B cell (primary cell): ENCODE data around the gene PTPRU. TPM values are rescaled to one million over a fixed set of nuclear protein-coding genes. Genes with fewer than 3 reads are reported as not detected.

ENCODE experiments used
- ATAC-seq: fragments of 200-7000 bp; cut with Tn5 transposase; one replicate; pipeline ENCODE4 v1.10.0; 2021; ENCODE audit warnings: low read depth, mild to moderate bottlenecking, moderate number of reproducible peaks, moderate library complexity
- CTCF ChIA-PET: fragments of 350-600 bp; sonication (Branson Sonifier 250); formaldehyde crosslinking; loops from one replicate; lab custom pipeline; 2021; ENCODE audit warnings: antibody characterized with exemption, inconsistent platforms; lab: Charles Lee
- POLR2A ChIA-PET: fragments of 350-600 bp; sonication (Branson Sonifier 250); formaldehyde crosslinking; loops from one replicate; lab custom pipeline; 2021; ENCODE audit warnings: antibody characterized with exemption; lab: Charles Lee
- DNase-seq: peaks from one replicate; pipeline ENCODE4 v3.0.0; 2013
- H2AFZ ChIP-seq: 2 replicates; pipeline ENCODE4 v1.6.1; 2012; ENCODE audit warnings: mild to moderate bottlenecking, low read depth, low read length; ENCODE audit not compliant: insufficient read depth, poor library complexity, severe bottlenecking
- H3K27ac ChIP-seq, 2 donors: 1 replicate in 1 of 2; 2 replicates in 1 of 2; pipeline ENCODE4 v1.5.1; 2012 to 2013; ENCODE audit warnings: low read length in 2 of 2, mild to moderate bottlenecking in 2 of 2, moderate library complexity in 1 of 2
- H3K27me3 ChIP-seq, 4 experiments: fragments of 200-600 bp in 1 of 4; sonication (generic) in 1 of 4; replicated peaks in 1 of 4; 1 replicate in 2 of 4; 2 replicates in 2 of 4; pipeline versions ENCODE4 v1.6.1 to v1.7.0; 2013 to 2016; ENCODE audit warnings: low read length in 3 of 4, mild to moderate bottlenecking in 2 of 4, mixed read lengths in 1 of 4, moderate library complexity in 1 of 4; ENCODE audit not compliant: insufficient read depth in 4 of 4, control insufficient read depth in 3 of 4; ENCODE audit errors: control extremely low read depth in 1 of 4
- H3K36me3 ChIP-seq, 2 experiments: replicated peaks in 1 of 2; 1 replicate in 1 of 2; 2 replicates in 1 of 2; pipeline versions ENCODE4 v1.6.1 to v1.7.1; 2013; ENCODE audit warnings: low read length in 1 of 2; ENCODE audit not compliant: insufficient read depth in 2 of 2, control insufficient read depth in 1 of 2; ENCODE audit errors: control extremely low read depth in 1 of 2, extremely low read depth in 1 of 2
- H3K4me1 ChIP-seq, 2 donors: fragments of 200-600 bp in 1 of 2; sonication (generic) in 1 of 2; 1 replicate in 1 of 2; 2 replicates in 1 of 2; pipeline versions ENCODE4 v1.5.1 to v1.6.1; 2013 to 2017; ENCODE audit warnings: low read length in 2 of 2; ENCODE audit not compliant: control insufficient read depth in 2 of 2, insufficient read depth in 2 of 2
- H3K4me2 ChIP-seq: replicated peaks from 2 replicates; pipeline ENCODE3; 2012; ENCODE audit warnings: mild to moderate bottlenecking, low read depth, low read length; ENCODE audit not compliant: poor library complexity, severe bottlenecking
- H3K4me3 ChIP-seq, 5 experiments: fragments of 200-600 bp in 1 of 5; sonication (generic) in 1 of 5; 1 replicate in 3 of 5; 2 replicates in 2 of 5; pipeline versions ENCODE4 v1.5.1 to v1.7.0; 2011 to 2016; ENCODE audit warnings: low read length in 4 of 5, mild to moderate bottlenecking in 4 of 5, low read depth in 2 of 5, control low read depth in 1 of 5, moderate library complexity in 1 of 5; ENCODE audit not compliant: insufficient read depth in 1 of 5; ENCODE audit errors: control extremely low read depth in 1 of 5, extremely low read depth in 1 of 5
- H3K79me2 ChIP-seq: fragments of 200-600 bp; sonication (generic); one replicate; pipeline ENCODE4 v1.6.0; 2016; ENCODE audit warnings: low read length; ENCODE audit not compliant: control insufficient read depth, insufficient read depth
- H3K9ac ChIP-seq: fragments of 200-600 bp; sonication (generic); 2 replicates; pipeline ENCODE4 v1.6.1; 2017; ENCODE audit warnings: mild to moderate bottlenecking, low read length, moderate library complexity
- H3K9me3 ChIP-seq, 3 donors: one replicate each; pipeline versions ENCODE4 v1.6.1 to v1.7.1; 2013; ENCODE audit warnings: low read length in 2 of 3; ENCODE audit not compliant: control insufficient read depth in 2 of 3, insufficient read depth in 1 of 3; ENCODE audit errors: control extremely low read depth in 1 of 3
- H4K20me1 ChIP-seq: 2 replicates; pipeline ENCODE4 v1.6.0; 2012; ENCODE audit warnings: mild to moderate bottlenecking, low read length; ENCODE audit not compliant: insufficient read depth, control insufficient read depth, poor library complexity, severe bottlenecking
- H3K27ac Mint-ChIP-seq: one replicate; pipeline ENCODE4 v1.8.0; 2021; ENCODE audit warnings: mixed read lengths
- H3K27me3 Mint-ChIP-seq: one replicate; pipeline ENCODE4 v1.8.0; 2021; ENCODE audit warnings: mixed read lengths
- H3K4me1 Mint-ChIP-seq: one replicate; pipeline ENCODE4 v1.8.0; 2021; ENCODE audit warnings: mixed read lengths
- H3K4me3 Mint-ChIP-seq: one replicate; pipeline ENCODE4 v1.8.0; 2021; ENCODE audit warnings: mixed read lengths
- H3K9me3 Mint-ChIP-seq: one replicate; pipeline ENCODE4 v1.8.0; 2022; ENCODE audit warnings: mixed read lengths; ENCODE audit not compliant: insufficient read depth
- EZH2 ChIP-seq: IDR thresholded peaks from 2 replicates; pipeline ENCODE4 v1.6.1; 2012; ENCODE audit warnings: borderline replicate concordance, low read depth, mild to moderate bottlenecking, moderate library complexity, low read length; ENCODE audit not compliant: insufficient read depth, poor library complexity, severe bottlenecking
- WGBS: methylation state at CpG from one replicate; pipeline ENCODE4 v1.1.5; 2013; ENCODE audit warnings: missing lambda C conversion rate; ENCODE audit not compliant: insufficient coverage; 5-methylcytosine and 5-hydroxymethylcytosine counted together
- intact Hi-C: fragments of 100-400 bp; cut with micrococcal nuclease; formaldehyde crosslinking; loops from one replicate; pipeline ENCODE4 v1.10.0; 2022
- polyA plus RNA-seq: library from polyadenylated mRNA; depleted of rRNA; stranded (reverse); fragments of >200 nt; gene quantifications from 2 replicates; pipeline ENCODE4 v1.2.3, GENCODE V29; 2012
- total RNA-seq, 2 donors: library from RNA; stranded (reverse); fragments of 120-200 nt in 1 of 2; gene quantifications; 1 replicate in 1 of 2; 2 replicates in 1 of 2; pipeline versions ENCODE4 v1.2.3 to v1.2.4, GENCODE V29; 2013 to 2022
- TF ChIP-seq, protein P1 (sequence below): fragments of 200-600 bp; IDR thresholded peaks from one replicate; pipeline ENCODE4 v1.8.0; 2022; ENCODE audit warnings: antibody characterized with exemption, mild to moderate bottlenecking

PTPRU gene
- total and polyA plus RNA-seq, 2 donors (not counting 1 experiment from before 2014, with no cell fraction given), result 0.10 to 0.25 TPM

DNA sequence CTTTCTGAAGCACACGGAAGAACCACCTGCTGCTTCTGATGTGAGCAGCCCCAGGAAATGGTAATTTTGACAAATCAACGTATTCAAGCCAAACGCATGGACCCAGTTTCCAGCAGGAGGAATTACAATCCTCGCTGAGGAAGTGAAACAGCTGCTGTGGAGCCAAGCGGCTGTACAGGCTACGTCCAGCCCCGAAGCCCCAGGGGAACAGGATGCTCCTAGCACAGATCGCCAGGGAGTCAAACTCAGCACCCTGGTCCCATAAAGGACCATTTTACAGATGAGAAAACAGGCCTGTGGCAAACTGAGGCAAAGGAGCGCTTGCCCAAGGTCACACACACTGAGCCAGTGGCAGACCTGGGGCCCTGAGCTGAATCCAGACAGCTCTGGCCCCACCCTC, 108.0 kb downstream of the PTPRU start:
- Histone ChIP-seq H3K9ac (no peak overlapping the region), H3K79me2 (no peaks in the 10 kb centered on the region), H3K27me3 (peaks cover 0 to 13% (median 0%) of the 10 kb centered on the region in 4 experiments), H3K4me1 (no peaks in the 10 kb centered on the region), H3K4me2 (no peak overlapping the region), H4K20me1 (no peaks in the 10 kb centered on the region), H3K27ac (no peak overlapping the region), H3K4me3 (no peak overlapping the region), H3K9me3 (no peaks in the 10 kb centered on the region), H2AFZ (no peak overlapping the region), H3K36me3 (no peaks in the 10 kb centered on the region)
- ATAC-seq (no peak), DNase-seq (no peak)
- peaks cover 48% of the 10 kb centered on the region for H3K27me3 Mint-ChIP-seq
- POLR2A ChIA-PET, result no interaction called here
- intact Hi-C loops, result no loop called here
- no peak overlapping the region for H3K4me3 Mint-ChIP-seq
- no peaks in the 10 kb centered on the region for H3K4me1 Mint-ChIP-seq
- CTCF ChIA-PET, result no interaction called here
- no peak overlapping the region for H3K27ac Mint-ChIP-seq
- WGBS, result 44% methylated on average over 8 of the region's 9 CpGs
- TF ChIP-seq, protein P1, sequence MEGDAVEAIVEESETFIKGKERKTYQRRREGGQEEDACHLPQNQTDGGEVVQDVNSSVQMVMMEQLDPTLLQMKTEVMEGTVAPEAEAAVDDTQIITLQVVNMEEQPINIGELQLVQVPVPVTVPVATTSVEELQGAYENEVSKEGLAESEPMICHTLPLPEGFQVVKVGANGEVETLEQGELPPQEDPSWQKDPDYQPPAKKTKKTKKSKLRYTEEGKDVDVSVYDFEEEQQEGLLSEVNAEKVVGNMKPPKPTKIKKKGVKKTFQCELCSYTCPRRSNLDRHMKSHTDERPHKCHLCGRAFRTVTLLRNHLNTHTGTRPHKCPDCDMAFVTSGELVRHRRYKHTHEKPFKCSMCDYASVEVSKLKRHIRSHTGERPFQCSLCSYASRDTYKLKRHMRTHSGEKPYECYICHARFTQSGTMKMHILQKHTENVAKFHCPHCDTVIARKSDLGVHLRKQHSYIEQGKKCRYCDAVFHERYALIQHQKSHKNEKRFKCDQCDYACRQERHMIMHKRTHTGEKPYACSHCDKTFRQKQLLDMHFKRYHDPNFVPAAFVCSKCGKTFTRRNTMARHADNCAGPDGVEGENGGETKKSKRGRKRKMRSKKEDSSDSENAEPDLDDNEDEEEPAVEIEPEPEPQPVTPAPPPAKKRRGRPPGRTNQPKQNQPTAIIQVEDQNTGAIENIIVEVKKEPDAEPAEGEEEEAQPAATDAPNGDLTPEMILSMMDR, result no peak
- no peak for TF ChIP-seq EZH2
- H3K9me3 Mint-ChIP-seq, result no peaks in the 10 kb centered on the region

DNA sequence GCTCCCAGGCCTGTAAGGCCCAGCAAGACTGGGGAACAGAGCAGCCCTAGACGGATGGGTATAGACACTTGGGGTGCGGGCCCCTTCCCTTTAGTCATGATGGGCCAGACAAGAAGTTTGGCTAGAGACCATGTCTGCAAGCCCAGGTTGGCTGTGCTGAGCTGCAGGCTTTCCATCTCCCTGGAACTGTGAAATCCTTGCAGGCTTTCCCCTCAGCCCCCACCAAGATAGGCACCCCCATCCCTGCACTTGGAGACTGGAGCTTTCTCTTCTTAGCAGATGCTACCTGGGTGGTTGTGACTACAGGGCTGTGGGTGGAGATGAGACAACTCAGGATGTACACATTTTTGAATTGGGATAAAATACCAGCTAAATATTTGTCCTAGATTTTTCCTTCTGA, 110.3 kb downstream of the PTPRU start:
- no peak for ATAC-seq
- H3K9me3 Mint-ChIP-seq, result no peaks in the 10 kb centered on the region
- WGBS, result 96% methylated on average over 2 of the region's 2 CpGs
- Histone ChIP-seq H3K4me1 (no peaks in the 10 kb centered on the region), H3K9ac (no peak overlapping the region), H3K9me3 (peaks cover 0 to 5% (median 0%) of the 10 kb centered on the region in 3 donors), H3K79me2 (no peaks in the 10 kb centered on the region), H3K27me3 (peaks cover 0 to 13% (median 0%) of the 10 kb centered on the region in 4 experiments), H3K36me3 (no peaks in the 10 kb centered on the region), H3K4me3 (no peak overlapping the region), H3K4me2 (no peak overlapping the region), H2AFZ (no peak overlapping the region), H4K20me1 (no peaks in the 10 kb centered on the region), H3K27ac (no peak overlapping the region)
- no peak for DNase-seq
- intact Hi-C loops, result no loop called here
- ChIA-PET POLR2A (no interaction called here), CTCF (no interaction called here)
- H3K27ac Mint-ChIP-seq, result no peak overlapping the region
- H3K27me3 Mint-ChIP-seq, result peaks cover 45% of the 10 kb centered on the region
- H3K4me3 Mint-ChIP-seq, result no peak overlapping the region
- H3K4me1 Mint-ChIP-seq, result no peaks in the 10 kb centered on the region
- TF ChIP-seq, protein P1, result no peak
- no peak for TF ChIP-seq EZH2
